ENCODE data around the gene RCOR1.
A peak's percentile ranks its signal among the peaks of the same experiment; 100 is the strongest.

RCOR1 gene

GRCh38 chr14:102684298-102684663 is 91.8 kb downstream of the RCOR1 start:
- no peak for DNase-seq

- DNase-seq, result no peak
Observed at GRCh38 chr14:102686196-102686801, 93.8 kb downstream of the RCOR1 start.

GRCh38 chr14:102688290-102688689 is 95.8 kb downstream of the RCOR1 start:
- DNase-seq, result no peak

- DNase-seq, result no peak
Observed at GRCh38 chr14:102690509-102691286, 98.2 kb downstream of the RCOR1 start.

- no peak for DNase-seq
Observed at GRCh38 chr14:102691763-102692162, 99.3 kb downstream of the RCOR1 start.

- DNase-seq, result no peak
Observed at GRCh38 chr14:102692334-102692733, 99.9 kb downstream of the RCOR1 start.

GRCh38 chr14:102693006-102693755 is 100.7 kb downstream of the RCOR1 start:
- DNase-seq, result no peak

GRCh38 chr14:102694530-102695166 is 102.2 kb downstream of the RCOR1 start:
- peak; percentile 76 for DNase-seq

GRCh38 chr14:102695167-102695555 is 102.7 kb downstream of the RCOR1 start:
- no peak for DNase-seq

GRCh38 chr14:102696332-102696731 is 103.9 kb downstream of the RCOR1 start:
- DNase-seq, result no peak

- no peak for DNase-seq
Observed at GRCh38 chr14:102696856-102697495, 104.5 kb downstream of the RCOR1 start.

GRCh38 chr14:102697501-102697900 is 105.1 kb downstream of the RCOR1 start:
- no peak for DNase-seq

- no peak for DNase-seq
Observed at GRCh38 chr14:102699416-102700110, 107.1 kb downstream of the RCOR1 start.

- DNase-seq, result no peak
Observed at GRCh38 chr14:102708494-102708893, 116.0 kb downstream of the RCOR1 start.

- DNase-seq, result no peak
Observed at GRCh38 chr14:102711207-102711606, 118.8 kb downstream of the RCOR1 start.

- no peak for DNase-seq
Observed at GRCh38 chr14:102711946-102712345, 119.5 kb downstream of the RCOR1 start.

GRCh38 chr14:102717276-102717675 is 124.8 kb downstream of the RCOR1 start:
- DNase-seq, result no peak

GRCh38 chr14:102722646-102723045 is 130.2 kb downstream of the RCOR1 start:
- no peak for DNase-seq

- DNase-seq, result no peak
Observed at GRCh38 chr14:102723650-102724049, 131.2 kb downstream of the RCOR1 start.

- no peak for DNase-seq
Observed at GRCh38 chr14:102726191-102726949, 133.9 kb downstream of the RCOR1 start.

- DNase-seq, result no peak
Observed at GRCh38 chr14:102727336-102728095, 135.1 kb downstream of the RCOR1 start.

All from NCI-H1105 treated with DMSO at 0.1 percent for 48 hours (cell line).